DND-41 (cell line): ENCODE data around the gene RBM7.

Experiments used
- EZH2 ChIP-seq: IDR thresholded peaks from 3 replicates; pipeline ENCODE4 v1.6.1; 2012; ENCODE audit warnings: borderline replicate concordance, low read depth, mild to moderate bottlenecking, moderate library complexity, low read length, inconsistent platforms; ENCODE audit not compliant: severe bottlenecking
- TF ChIP-seq, protein P1 (sequence below): IDR thresholded peaks from 2 replicates; pipeline ENCODE4 v1.5.1; 2012; ENCODE audit warnings: borderline replicate concordance, low read length, moderate library complexity, mild to moderate bottlenecking; ENCODE audit not compliant: poor library complexity, severe bottlenecking; ENCODE audit errors: extremely low read depth

DNA sequence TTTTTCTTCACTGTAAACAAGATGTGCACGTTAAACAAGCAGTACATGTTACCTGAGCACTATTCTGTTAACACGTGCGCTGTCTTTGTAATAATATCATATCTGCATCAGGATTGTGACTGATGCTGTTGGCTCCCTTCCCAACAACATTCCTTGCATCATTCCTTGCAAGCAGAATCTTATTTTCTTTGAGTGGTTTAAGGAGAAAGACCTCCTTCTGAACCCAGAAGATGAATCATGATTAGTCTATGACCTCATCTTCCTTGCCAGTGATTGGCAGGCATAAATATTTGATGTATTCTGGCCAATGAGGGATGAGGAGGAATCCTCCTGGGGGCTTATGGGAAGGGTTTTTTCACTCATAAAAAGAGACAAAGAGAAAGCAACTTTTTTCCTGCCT is 46.4 kb upstream of the RBM7 start:
- TF ChIP-seq, protein P1, sequence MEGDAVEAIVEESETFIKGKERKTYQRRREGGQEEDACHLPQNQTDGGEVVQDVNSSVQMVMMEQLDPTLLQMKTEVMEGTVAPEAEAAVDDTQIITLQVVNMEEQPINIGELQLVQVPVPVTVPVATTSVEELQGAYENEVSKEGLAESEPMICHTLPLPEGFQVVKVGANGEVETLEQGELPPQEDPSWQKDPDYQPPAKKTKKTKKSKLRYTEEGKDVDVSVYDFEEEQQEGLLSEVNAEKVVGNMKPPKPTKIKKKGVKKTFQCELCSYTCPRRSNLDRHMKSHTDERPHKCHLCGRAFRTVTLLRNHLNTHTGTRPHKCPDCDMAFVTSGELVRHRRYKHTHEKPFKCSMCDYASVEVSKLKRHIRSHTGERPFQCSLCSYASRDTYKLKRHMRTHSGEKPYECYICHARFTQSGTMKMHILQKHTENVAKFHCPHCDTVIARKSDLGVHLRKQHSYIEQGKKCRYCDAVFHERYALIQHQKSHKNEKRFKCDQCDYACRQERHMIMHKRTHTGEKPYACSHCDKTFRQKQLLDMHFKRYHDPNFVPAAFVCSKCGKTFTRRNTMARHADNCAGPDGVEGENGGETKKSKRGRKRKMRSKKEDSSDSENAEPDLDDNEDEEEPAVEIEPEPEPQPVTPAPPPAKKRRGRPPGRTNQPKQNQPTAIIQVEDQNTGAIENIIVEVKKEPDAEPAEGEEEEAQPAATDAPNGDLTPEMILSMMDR, result no peak
- no peak for TF ChIP-seq EZH2
